Endothelial cell of hepatic sinusoid (primary cell): ENCODE data around the gene QSOX2.

Source experiments
- in situ Hi-C: cut with HindIII; loops from 2 replicates; pipeline ENCODE4 v1.10.0; 2017; ENCODE audit warnings: low sequenced_read_pairs

The QSOX2 gene

GRCh38 chr9:136245219-136246150 is at the start of gene QSOX2:
TSS of gene QSOX2 (minus strand) at chr9:136245812. CDS start at chr9:136245803, 9 bp downstream.
- in situ Hi-C loops = loop anchor here (10.0 kb wide), 1 partner anchor 199 kb away; no protein-coding TSS in a partner anchor

DNA sequence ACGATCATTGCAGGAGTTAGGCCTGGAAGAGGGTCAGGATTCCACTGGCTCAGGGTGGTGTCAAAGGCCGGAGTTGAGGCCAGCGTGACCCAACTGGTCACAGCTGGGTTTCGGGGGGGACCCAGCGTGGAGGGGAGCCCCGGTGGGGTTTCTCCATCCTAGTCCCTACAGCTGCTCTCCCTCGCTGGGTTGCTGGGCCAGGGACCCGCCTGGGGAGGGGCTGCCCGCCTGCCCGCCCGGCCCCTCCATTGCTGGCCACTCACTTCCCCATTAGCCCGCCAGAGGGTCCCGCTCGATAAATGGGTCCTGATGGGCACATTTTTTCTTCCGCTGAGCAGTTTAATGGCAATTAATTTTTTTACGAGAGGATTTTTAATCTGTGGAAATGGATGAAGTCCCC is 49.4 kb upstream of the QSOX2 start:
- in situ Hi-C loops = no loop called here

- in situ Hi-C loops = no loop called here
Observed at GRCh38 chr9:136294437-136294836, 48.8 kb upstream of the QSOX2 start.

- in situ Hi-C loops = no loop called here
Observed at GRCh38 chr9:136293476-136294077, 48.0 kb upstream of the QSOX2 start.

DNA sequence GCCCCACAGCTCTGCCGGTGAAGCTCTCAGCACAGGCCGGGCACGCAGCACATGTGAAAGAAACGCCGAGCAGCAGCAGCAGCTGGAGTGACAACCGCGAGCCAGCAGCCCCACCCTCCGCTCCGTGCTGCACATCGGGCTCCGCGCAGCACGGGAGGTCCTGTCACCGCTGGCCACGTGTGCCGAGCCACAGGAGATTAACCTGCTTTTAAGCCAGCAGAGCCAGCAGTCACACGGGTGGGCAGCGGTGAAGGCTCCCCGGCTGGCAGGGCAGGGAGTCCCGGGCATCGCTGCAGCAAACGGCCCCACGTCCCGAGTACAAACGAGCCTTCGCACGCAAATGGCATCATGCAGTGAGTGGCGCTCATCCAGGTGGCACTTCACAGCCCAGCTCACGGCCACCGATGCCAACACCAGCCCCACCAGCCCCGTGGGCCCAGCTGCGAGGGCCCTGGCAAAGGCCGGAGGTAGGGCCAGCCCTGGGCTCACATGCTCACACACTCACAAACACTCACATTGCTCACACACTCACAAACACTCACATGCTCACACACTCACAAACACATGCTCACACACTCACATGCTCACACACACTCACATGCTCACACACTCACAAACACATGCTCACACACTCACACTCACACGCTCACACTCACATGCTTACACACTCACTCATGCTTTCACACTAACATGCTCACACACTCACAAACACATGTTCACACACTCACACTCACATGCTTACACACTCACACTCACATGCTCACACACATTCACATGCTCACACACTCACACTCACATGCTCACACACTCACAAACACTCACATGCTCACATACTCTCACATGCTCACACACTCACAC is 47.2 kb upstream of the QSOX2 start:
- in situ Hi-C loops = no loop called here

GRCh38 chr9:136292026-136292538 is 46.5 kb upstream of the QSOX2 start:
- in situ Hi-C loops = no loop called here

DNA sequence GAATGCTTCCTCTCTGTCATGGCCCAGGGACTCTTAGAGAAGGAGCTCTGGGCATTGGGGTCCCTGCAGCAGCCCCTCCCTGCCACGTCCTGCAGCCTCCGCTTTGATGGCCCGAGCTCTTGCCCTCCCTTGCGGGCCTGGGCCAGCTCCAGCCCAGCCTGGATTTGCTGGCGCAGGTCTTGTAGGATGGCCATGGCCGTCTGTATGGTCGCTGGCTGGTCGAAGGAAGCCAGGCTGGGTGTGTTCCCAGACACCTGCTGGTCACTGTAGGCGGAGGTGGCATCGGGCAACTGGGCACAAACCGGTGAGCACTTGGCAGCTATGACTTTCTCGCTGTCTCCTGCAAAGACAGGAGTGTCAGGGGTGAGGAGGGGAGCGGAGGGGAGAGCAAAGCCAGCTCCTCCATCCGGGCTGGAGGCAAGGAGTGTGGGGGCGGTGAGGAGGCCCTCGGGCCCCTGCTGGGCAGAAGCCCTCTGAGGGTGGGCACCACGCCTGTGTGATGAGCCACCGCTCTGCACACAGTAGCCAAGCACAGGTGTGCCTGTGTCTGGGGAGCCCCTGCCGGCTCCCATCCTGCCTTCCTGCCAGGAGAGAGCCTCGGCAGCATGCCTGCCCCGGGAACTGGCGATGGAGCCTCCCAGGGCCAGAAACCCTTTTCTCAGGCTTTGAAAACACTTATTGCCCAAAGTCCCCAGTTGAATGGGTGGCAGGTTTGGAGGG is 45.9 kb upstream of the QSOX2 start:
- in situ Hi-C loops = no loop called here

DNA sequence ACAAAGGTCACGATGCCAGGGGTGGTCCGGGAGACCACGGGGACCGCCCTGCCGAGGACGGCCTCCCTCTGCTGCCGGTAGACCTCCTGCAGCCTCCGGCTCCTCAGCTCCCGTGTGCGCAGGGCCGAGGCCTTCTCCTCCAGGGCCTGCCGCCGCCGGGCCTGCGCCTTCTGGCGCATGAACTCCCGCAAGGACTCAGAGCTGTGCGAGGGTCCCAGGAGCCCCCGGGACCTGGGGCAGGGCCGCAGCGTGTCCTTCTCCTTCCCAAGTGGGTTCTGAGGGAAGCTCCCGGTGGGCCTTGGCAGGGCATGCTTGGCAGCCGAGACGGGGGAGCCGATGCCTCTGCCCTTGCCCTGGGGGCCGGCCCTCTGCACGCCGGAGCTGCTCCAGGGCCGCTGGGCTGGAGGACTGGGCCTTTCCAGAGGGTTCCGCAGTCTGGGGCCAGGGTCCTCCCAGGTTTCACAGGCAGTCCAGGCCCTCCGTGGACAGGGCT is 44.9 kb upstream of the QSOX2 start:
- in situ Hi-C loops = no loop called here

GRCh38 chr9:136289651-136290507 is 44.3 kb upstream of the QSOX2 start:
- in situ Hi-C loops = no loop called here

GRCh38 chr9:136287960-136288753 is 42.5 kb upstream of the QSOX2 start:
- in situ Hi-C loops = no loop called here

DNA sequence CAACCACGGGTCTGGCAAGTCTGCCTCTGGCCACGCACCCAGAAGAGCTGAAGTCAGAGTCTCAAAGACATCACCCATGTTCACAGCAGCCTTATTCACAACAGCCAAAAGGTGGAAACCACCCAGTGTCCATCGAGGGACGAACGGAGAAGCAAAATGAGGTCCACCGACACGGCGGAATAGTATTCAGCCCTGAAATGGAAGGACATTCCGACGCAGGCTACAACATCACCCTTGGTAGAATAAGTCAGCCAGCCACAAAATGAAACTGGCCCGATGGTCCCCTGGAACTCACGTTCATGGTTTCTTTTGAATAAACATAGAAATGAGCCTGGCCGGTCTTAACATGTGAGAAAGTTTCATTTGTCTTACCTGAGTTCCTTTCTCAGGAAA is 41.4 kb upstream of the QSOX2 start:
- in situ Hi-C loops = no loop called here

DNA sequence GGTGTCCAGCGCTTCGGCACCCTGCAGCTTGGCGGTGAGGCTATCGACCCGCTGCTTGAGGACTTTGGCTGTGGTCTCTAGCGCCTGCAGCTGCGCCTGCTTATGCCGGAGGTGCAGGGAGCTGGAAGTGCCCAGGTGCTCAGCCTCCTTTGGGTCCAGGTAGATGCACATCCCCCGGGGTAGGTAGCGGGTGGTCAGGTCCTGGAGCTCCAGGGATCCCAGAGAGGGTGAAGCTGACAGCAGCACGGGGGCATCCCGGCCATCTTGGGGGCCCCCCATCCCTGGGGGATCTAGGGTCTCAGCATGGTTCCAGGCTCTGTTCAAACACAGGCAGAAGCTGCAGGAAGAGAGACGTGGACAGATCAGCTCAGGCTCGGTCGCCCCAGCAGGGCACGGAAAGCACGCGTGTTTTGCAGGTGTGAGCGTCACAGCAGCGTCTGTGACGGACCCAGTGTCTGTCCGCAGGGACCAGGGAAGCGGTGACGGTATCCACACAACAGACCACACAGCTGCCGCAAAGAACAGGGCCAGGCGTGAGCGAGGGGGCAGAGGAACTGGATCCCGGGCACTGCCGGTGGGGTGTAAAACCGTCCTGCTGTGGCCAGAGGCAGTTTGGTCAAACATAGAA is 40.9 kb upstream of the QSOX2 start:
- in situ Hi-C loops = no loop called here

DNA sequence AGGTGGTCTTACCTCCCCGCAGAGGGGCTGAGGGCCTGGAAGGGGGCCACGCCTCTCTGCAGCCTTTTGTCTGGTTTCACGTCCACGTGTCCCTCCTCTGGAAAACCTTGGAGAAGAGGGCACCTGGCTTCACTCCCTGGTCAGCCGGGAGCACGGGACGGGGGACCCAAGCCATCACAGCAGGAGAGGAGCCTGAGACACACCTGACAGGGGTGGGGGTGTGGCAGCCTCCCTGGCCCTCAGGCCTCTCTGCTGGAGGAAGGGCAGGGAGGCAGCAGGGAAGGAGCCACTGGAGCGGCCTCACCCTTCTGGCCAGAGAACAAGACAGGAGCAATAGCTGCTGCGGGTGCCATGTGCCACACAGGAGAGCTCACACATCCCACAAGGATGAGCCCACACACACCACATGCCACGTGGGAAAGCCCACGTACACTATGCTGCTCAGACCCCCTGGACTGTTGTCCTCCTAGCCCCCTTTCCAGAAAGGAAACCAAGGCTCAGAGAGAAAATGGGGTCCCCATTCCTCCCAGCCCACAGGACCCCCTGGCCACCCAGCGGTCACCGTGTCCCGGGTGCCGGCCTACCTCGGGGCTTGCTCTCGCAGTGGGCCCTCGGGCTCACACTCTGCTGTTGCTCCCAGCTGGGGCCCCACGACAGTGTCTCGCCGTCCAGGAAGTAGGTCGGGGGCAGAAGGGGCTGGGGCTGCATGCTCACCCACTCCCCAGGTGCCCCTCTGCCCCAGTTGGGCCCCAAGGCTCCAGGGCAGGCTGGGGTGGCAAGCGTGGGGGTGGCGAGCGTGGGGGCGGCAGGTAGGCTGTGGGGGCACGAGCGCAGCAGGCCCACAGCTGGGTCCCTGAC is 40.1 kb upstream of the QSOX2 start:
- in situ Hi-C loops = no loop called here

DNA sequence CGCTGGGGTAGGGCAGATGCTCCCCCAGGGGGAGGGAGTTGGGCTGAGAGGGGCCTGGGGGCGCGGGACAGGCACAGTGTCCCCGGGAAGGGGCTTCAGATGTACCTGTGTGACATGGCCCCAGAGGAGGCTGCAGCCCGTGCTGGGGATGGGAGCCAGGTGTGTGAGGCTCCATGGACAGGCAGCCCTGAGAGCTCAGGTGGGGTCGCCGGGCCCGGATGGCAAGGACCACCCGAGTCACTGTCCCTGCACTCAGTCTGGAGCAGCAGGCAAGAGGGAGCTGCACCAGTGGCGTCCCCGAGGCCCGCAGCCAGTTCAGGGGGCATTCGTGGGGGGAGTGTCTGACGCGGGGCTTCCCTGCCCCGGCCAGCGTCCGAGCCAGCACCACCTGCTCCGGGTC is 39.3 kb upstream of the QSOX2 start:
- in situ Hi-C loops = no loop called here

- in situ Hi-C loops = no loop called here
Observed at GRCh38 chr9:136284311-136284710, 38.7 kb upstream of the QSOX2 start.

DNA sequence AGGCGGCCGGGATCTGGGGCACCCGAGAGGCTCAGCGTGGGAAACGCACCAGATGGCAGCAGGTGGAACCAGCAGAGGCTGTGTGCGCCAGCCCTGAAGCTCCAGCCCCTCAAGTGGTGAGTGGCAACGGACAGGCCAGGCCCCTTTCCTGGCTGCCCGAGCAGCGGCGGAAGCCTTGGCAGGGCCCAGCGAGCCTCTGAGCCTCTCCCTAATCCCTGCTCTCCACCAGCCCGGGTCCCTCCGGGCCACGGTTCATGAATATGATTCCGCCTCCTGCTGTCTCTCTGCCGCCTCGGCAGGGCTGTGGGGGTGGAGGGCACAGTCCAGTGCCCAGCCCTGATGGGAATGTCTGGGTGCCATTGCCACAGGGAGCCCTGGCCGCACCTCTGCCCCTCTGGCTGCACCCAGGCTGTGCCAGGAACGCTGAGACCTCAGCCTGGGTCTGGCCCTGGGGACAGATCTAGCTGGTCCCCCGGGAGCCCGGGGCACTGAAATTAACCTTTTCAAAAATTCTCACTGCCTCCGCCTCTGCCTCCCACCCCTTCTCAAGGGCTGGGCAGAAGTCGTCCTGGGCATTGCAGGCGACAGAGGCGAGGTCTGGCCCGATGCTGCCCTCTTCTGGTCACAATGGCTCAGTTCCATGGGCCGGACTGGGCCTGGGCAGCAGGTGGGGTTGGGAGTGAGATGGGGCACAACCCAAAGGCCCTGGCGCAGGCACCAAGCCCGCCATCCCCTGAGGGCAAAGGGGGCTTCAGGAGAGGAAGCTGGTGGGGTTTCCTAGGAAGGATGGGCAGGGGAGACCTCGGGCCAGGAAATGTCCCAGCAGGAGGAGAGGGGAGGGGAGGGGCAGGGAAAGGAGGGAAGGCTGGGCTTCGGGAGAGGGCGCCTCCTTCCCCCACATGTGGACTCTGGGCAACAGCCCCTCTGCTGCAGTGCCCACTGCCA is 38.0 kb upstream of the QSOX2 start:
- in situ Hi-C loops = no loop called here
